Fibroblast of skin of right quadriceps (primary cell): ENCODE data around the gene GUCY2C.

ENCODE experiments used
- DNase-seq: peaks from one replicate; pipeline ENCODE4 v3.0.0-alpha.2; 2013

GUCY2C gene

GRCh38 chr12:14567351-14568162 is 128.8 kb downstream of the GUCY2C start, which contains the start of gene PLBD1:
Gene PLBD1 (minus strand): TSS chr12:14567883. CDS start chr12:14567696, 187 bp downstream.
- DNase-seq: no peak

DNA sequence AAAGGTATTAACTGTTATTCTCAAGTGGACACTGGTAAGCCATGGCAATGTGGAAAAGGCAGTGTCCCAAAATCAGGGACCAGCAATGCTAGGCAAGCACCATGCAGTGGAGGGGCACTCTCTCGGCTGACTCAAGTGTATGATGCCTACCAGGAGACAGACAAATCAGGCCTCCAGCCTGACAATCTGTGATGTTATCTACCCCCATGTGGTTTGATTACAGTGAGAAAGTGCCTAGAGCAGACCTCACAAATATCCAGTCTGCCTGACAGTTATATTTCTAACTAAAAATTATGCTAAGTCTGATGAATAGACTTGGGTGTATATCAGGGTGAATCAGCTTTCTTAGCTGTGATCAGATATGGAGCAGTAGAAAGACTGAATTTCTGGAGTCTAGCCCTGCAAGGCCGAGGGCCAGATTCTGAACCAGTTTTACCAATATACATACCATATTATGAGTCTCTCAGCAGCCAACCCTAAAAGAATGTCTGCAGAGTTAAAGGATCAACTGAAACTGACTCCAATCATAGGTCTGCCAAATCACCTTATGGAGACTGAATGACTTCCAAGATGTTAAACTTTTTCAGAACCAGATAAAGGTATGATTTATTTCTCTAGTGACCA is 132.0 kb downstream of the GUCY2C start:
- no peak for DNase-seq

GRCh38 chr12:14563046-14563445 is 133.4 kb downstream of the GUCY2C start:
- DNase-seq: no peak
